ENCODE data around the gene TMEM212. TPM values are rescaled to one million over a fixed set of nuclear protein-coding genes. Genes with fewer than 3 reads are reported as not detected.

Gene TMEM212
- polyA plus RNA-seq, 1 donor (not counting 4 experiments of a cell fraction or from before 2014, with no cell fraction given), result not detected

DNA sequence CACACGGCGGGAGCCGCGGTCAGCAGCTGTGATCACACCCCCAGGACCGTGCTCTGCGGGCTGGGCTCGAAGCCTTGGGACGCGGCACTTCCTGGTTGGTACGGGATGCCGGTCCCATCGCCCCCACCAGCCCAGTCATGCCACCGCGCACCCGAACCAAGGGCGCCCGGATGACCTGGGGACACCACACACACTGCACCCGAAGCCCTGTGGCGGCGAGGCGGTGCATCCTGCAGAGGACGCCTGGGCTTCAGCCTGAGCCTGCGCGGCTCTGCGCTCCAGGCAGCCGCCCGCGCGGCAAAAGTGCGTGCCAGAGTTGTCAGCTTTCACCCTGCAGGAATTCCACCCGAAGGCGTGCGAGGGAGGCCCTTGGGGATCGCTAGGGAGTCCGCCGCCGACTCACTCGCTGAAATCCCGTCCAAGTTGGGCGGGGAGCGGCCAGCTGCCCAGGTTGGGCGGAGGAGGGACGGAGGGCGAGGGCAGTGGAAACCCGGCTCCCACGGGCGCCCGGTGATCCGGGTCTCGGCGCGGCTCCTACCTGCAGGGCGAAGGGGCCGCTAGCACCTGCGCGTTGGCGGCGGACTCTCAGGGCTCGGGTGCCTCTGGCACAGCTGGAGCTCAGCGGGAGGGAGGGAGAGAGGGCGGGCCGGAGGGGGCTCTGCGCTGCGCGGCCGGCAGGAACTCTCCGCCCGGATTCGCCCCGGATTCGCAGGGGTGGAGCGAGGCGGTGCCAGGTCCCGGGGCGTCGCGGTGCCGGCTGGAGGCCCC lies 33.1 kb upstream of the TMEM212 start, which contains the start of gene PLD1:
Gene PLD1 (minus strand): TSS at position 623 of the 768 bp plus-strand sequence. CDS start 72,432 bp downstream, outside the sequence.
- DNase-seq (ENCODE audit: low read depth, low spot score) (no peak), FAIRE-seq (no peak)
- no peaks in the 10 kb centered on the region for H3K27me3 ChIP-seq (ENCODE audit: control insufficient read depth, extremely low read depth, insufficient read depth, low read length)
- peak in 1 of 3 experiments; percentile 18 for TF ChIP-seq CTCF (optimal IDR thresholded peaks at IDR 0.05 in 1 of 3, IDR thresholded peaks at IDR 0.05 in 1 of 3, conservative IDR thresholded peaks at IDR 0.05 in 1 of 3; ENCODE audit: extremely low read depth in 1 of 3, insufficient read depth in 2 of 3, low read length in 3 of 3)
- TF ChIP-seq EZH2 (IDR thresholded peaks at IDR 0.05; ENCODE audit: low read length), result no peak
- H3K4me1 ChIP-seq (ENCODE audit: control insufficient read depth, extremely low read depth, insufficient read depth, low read length), result peaks cover 41% of the 10 kb centered on the region
- peak within 1 kb of the TSS; percentile 93 for H3K9ac ChIP-seq (ENCODE audit: control insufficient read depth, extremely low read depth, insufficient read depth, low read length)
- no peaks in the 10 kb centered on the region for H3K9me3 ChIP-seq (ENCODE audit: control insufficient read depth, low read depth, low read length)
- H3K4me3 ChIP-seq (ENCODE audit: control insufficient read depth in 2 of 3, extremely low read depth in 1 of 3, insufficient read depth in 2 of 3, low read depth in 1 of 3, low read length in 3 of 3), result peak within 1 kb of the TSS; percentile 48 to 68 (median 64)
- no peaks in the 10 kb centered on the region for H4K20me1 ChIP-seq (ENCODE audit: control insufficient read depth, extremely low read depth, insufficient read depth, low read length)
- H2AFZ ChIP-seq (ENCODE audit: control insufficient read depth, low read length), result peak within 1 kb of the TSS; percentile 85
- no peaks in the 10 kb centered on the region for H3K36me3 ChIP-seq (ENCODE audit: control insufficient read depth in 2 of 2, extremely low read depth in 1 of 2, insufficient read depth in 2 of 2, low read length in 2 of 2)
- H3K27ac ChIP-seq (ENCODE audit: control insufficient read depth, insufficient read depth, low read length), result peak within 1 kb of the TSS; percentile 79
- H3K79me2 ChIP-seq (ENCODE audit: control insufficient read depth, insufficient read depth, low read length), result peaks cover 11% of the 10 kb centered on the region
- H3K9me1 ChIP-seq (ENCODE audit: control insufficient read depth, extremely low read depth, insufficient read depth, low read length), result no peaks in the 10 kb centered on the region
- peak within 1 kb of the TSS; percentile 81 for H3K4me2 ChIP-seq (ENCODE audit: control insufficient read depth, extremely low read depth, insufficient read depth, low read depth, low read length)
- dilution Hi-C loops (cut with MboI; ENCODE audit: extremely low pct_ligation_motif_present, low sequenced_read_pairs), result no loop called here

- Histone ChIP-seq H3K4me2 (ENCODE audit: control insufficient read depth, extremely low read depth, insufficient read depth, low read depth, low read length) (peak overlapping the region; percentile 81), H3K4me1 (ENCODE audit: control insufficient read depth, extremely low read depth, insufficient read depth, low read length) (peaks cover 41% of the 10 kb centered on the region), H4K20me1 (ENCODE audit: control insufficient read depth, extremely low read depth, insufficient read depth, low read length) (no peaks in the 10 kb centered on the region), H3K4me3 (ENCODE audit: control insufficient read depth in 2 of 3, extremely low read depth in 1 of 3, insufficient read depth in 2 of 3, low read depth in 1 of 3, low read length in 3 of 3) (peak overlapping the region; percentile 38 to 68 (median 64)), H3K9me1 (ENCODE audit: control insufficient read depth, extremely low read depth, insufficient read depth, low read length) (no peaks in the 10 kb centered on the region), H3K9ac (ENCODE audit: control insufficient read depth, extremely low read depth, insufficient read depth, low read length) (peak overlapping the region; percentile 93), H3K27ac (ENCODE audit: control insufficient read depth, insufficient read depth, low read length) (peak overlapping the region; percentile 79), H3K79me2 (ENCODE audit: control insufficient read depth, insufficient read depth, low read length) (peaks cover 6% of the 10 kb centered on the region), H2AFZ (ENCODE audit: control insufficient read depth, low read length) (no peak overlapping the region), H3K36me3 (ENCODE audit: control insufficient read depth in 2 of 2, extremely low read depth in 1 of 2, insufficient read depth in 2 of 2, low read length in 2 of 2) (no peaks in the 10 kb centered on the region), H3K9me3 (ENCODE audit: control insufficient read depth, low read depth, low read length) (no peaks in the 10 kb centered on the region), H3K27me3 (ENCODE audit: control insufficient read depth, extremely low read depth, insufficient read depth, low read length) (no peaks in the 10 kb centered on the region)
- FAIRE-seq, result no peak
- no peak for DNase-seq (ENCODE audit: low read depth, low spot score)
- no peak for TF ChIP-seq EZH2 (IDR thresholded peaks at IDR 0.05; ENCODE audit: low read length)
- no peak for TF ChIP-seq CTCF (optimal IDR thresholded peaks at IDR 0.05 in 1 of 3, IDR thresholded peaks at IDR 0.05 in 1 of 3, conservative IDR thresholded peaks at IDR 0.05 in 1 of 3; ENCODE audit: extremely low read depth in 1 of 3, insufficient read depth in 2 of 3, low read length in 3 of 3)
- dilution Hi-C loops (cut with MboI; ENCODE audit: extremely low pct_ligation_motif_present, low sequenced_read_pairs), result no loop called here
Measured at GRCh38 chr3:171810629-171811294, 32.4 kb upstream of the TMEM212 start.
